B cell (primary cell): ENCODE data around the gene TARBP2. TPM values are rescaled to one million over a fixed set of nuclear protein-coding genes. Genes with fewer than 3 reads are reported as not detected.

Experiments used
- ATAC-seq: fragments of 200-7000 bp; cut with Tn5 transposase; one replicate; pipeline ENCODE4 v1.10.0; 2021; ENCODE audit warnings: low read depth, mild to moderate bottlenecking, moderate number of reproducible peaks, moderate library complexity
- CTCF ChIA-PET: fragments of 350-600 bp; sonication (Branson Sonifier 250); formaldehyde crosslinking; loops from one replicate; lab custom pipeline; 2021; ENCODE audit warnings: antibody characterized with exemption, inconsistent platforms; lab: Charles Lee
- POLR2A ChIA-PET: fragments of 350-600 bp; sonication (Branson Sonifier 250); formaldehyde crosslinking; loops from one replicate; lab custom pipeline; 2021; ENCODE audit warnings: antibody characterized with exemption; lab: Charles Lee
- DNase-seq: peaks from one replicate; pipeline ENCODE4 v3.0.0; 2013
- H2AFZ ChIP-seq: 2 replicates; pipeline ENCODE4 v1.6.1; 2012; ENCODE audit warnings: mild to moderate bottlenecking, low read depth, low read length; ENCODE audit not compliant: insufficient read depth, poor library complexity, severe bottlenecking
- H3K27ac ChIP-seq, 2 donors: 1 replicate in 1 of 2; 2 replicates in 1 of 2; pipeline ENCODE4 v1.5.1; 2012 to 2013; ENCODE audit warnings: low read length in 2 of 2, mild to moderate bottlenecking in 2 of 2, moderate library complexity in 1 of 2
- H3K27me3 ChIP-seq, 4 experiments: fragments of 200-600 bp in 1 of 4; sonication (generic) in 1 of 4; replicated peaks in 1 of 4; 1 replicate in 2 of 4; 2 replicates in 2 of 4; pipeline versions ENCODE4 v1.6.1 to v1.7.0; 2013 to 2016; ENCODE audit warnings: low read length in 3 of 4, mild to moderate bottlenecking in 2 of 4, mixed read lengths in 1 of 4, moderate library complexity in 1 of 4; ENCODE audit not compliant: insufficient read depth in 4 of 4, control insufficient read depth in 3 of 4; ENCODE audit errors: control extremely low read depth in 1 of 4
- H3K36me3 ChIP-seq, 2 experiments: replicated peaks in 1 of 2; 1 replicate in 1 of 2; 2 replicates in 1 of 2; pipeline versions ENCODE4 v1.6.1 to v1.7.1; 2013; ENCODE audit warnings: low read length in 1 of 2; ENCODE audit not compliant: insufficient read depth in 2 of 2, control insufficient read depth in 1 of 2; ENCODE audit errors: control extremely low read depth in 1 of 2, extremely low read depth in 1 of 2
- H3K4me1 ChIP-seq, 2 donors: fragments of 200-600 bp in 1 of 2; sonication (generic) in 1 of 2; 1 replicate in 1 of 2; 2 replicates in 1 of 2; pipeline versions ENCODE4 v1.5.1 to v1.6.1; 2013 to 2017; ENCODE audit warnings: low read length in 2 of 2; ENCODE audit not compliant: control insufficient read depth in 2 of 2, insufficient read depth in 2 of 2
- H3K4me2 ChIP-seq: replicated peaks from 2 replicates; pipeline ENCODE3; 2012; ENCODE audit warnings: mild to moderate bottlenecking, low read depth, low read length; ENCODE audit not compliant: poor library complexity, severe bottlenecking
- H3K4me3 ChIP-seq, 5 experiments: fragments of 200-600 bp in 1 of 5; sonication (generic) in 1 of 5; 1 replicate in 3 of 5; 2 replicates in 2 of 5; pipeline versions ENCODE4 v1.5.1 to v1.7.0; 2011 to 2016; ENCODE audit warnings: low read length in 4 of 5, mild to moderate bottlenecking in 4 of 5, low read depth in 2 of 5, control low read depth in 1 of 5, moderate library complexity in 1 of 5; ENCODE audit not compliant: insufficient read depth in 1 of 5; ENCODE audit errors: control extremely low read depth in 1 of 5, extremely low read depth in 1 of 5
- H3K79me2 ChIP-seq: fragments of 200-600 bp; sonication (generic); one replicate; pipeline ENCODE4 v1.6.0; 2016; ENCODE audit warnings: low read length; ENCODE audit not compliant: control insufficient read depth, insufficient read depth
- H3K9ac ChIP-seq: fragments of 200-600 bp; sonication (generic); 2 replicates; pipeline ENCODE4 v1.6.1; 2017; ENCODE audit warnings: mild to moderate bottlenecking, low read length, moderate library complexity
- H3K9me3 ChIP-seq, 3 donors: one replicate each; pipeline versions ENCODE4 v1.6.1 to v1.7.1; 2013; ENCODE audit warnings: low read length in 2 of 3; ENCODE audit not compliant: control insufficient read depth in 2 of 3, insufficient read depth in 1 of 3; ENCODE audit errors: control extremely low read depth in 1 of 3
- H4K20me1 ChIP-seq: 2 replicates; pipeline ENCODE4 v1.6.0; 2012; ENCODE audit warnings: mild to moderate bottlenecking, low read length; ENCODE audit not compliant: insufficient read depth, control insufficient read depth, poor library complexity, severe bottlenecking
- H3K27ac Mint-ChIP-seq: one replicate; pipeline ENCODE4 v1.8.0; 2021; ENCODE audit warnings: mixed read lengths
- H3K27me3 Mint-ChIP-seq: one replicate; pipeline ENCODE4 v1.8.0; 2021; ENCODE audit warnings: mixed read lengths
- H3K4me1 Mint-ChIP-seq: one replicate; pipeline ENCODE4 v1.8.0; 2021; ENCODE audit warnings: mixed read lengths
- H3K4me3 Mint-ChIP-seq: one replicate; pipeline ENCODE4 v1.8.0; 2021; ENCODE audit warnings: mixed read lengths
- H3K9me3 Mint-ChIP-seq: one replicate; pipeline ENCODE4 v1.8.0; 2022; ENCODE audit warnings: mixed read lengths; ENCODE audit not compliant: insufficient read depth
- EZH2 ChIP-seq: IDR thresholded peaks from 2 replicates; pipeline ENCODE4 v1.6.1; 2012; ENCODE audit warnings: borderline replicate concordance, low read depth, mild to moderate bottlenecking, moderate library complexity, low read length; ENCODE audit not compliant: insufficient read depth, poor library complexity, severe bottlenecking
- WGBS: methylation state at CpG from one replicate; pipeline ENCODE4 v1.1.5; 2013; ENCODE audit warnings: missing lambda C conversion rate; ENCODE audit not compliant: insufficient coverage; 5-methylcytosine and 5-hydroxymethylcytosine counted together
- intact Hi-C: fragments of 100-400 bp; cut with micrococcal nuclease; formaldehyde crosslinking; loops from one replicate; pipeline ENCODE4 v1.10.0; 2022
- polyA plus RNA-seq: library from polyadenylated mRNA; depleted of rRNA; stranded (reverse); fragments of >200 nt; gene quantifications from 2 replicates; pipeline ENCODE4 v1.2.3, GENCODE V29; 2012
- total RNA-seq, 2 donors: library from RNA; stranded (reverse); fragments of 120-200 nt in 1 of 2; gene quantifications; 1 replicate in 1 of 2; 2 replicates in 1 of 2; pipeline versions ENCODE4 v1.2.3 to v1.2.4, GENCODE V29; 2013 to 2022
- TF ChIP-seq, protein P1 (sequence below): fragments of 200-600 bp; IDR thresholded peaks from one replicate; pipeline ENCODE4 v1.8.0; 2022; ENCODE audit warnings: antibody characterized with exemption, mild to moderate bottlenecking

TARBP2 gene
- total and polyA plus RNA-seq, 2 donors (not counting 1 experiment from before 2014, with no cell fraction given): 41.6 to 47.2 TPM

DNA sequence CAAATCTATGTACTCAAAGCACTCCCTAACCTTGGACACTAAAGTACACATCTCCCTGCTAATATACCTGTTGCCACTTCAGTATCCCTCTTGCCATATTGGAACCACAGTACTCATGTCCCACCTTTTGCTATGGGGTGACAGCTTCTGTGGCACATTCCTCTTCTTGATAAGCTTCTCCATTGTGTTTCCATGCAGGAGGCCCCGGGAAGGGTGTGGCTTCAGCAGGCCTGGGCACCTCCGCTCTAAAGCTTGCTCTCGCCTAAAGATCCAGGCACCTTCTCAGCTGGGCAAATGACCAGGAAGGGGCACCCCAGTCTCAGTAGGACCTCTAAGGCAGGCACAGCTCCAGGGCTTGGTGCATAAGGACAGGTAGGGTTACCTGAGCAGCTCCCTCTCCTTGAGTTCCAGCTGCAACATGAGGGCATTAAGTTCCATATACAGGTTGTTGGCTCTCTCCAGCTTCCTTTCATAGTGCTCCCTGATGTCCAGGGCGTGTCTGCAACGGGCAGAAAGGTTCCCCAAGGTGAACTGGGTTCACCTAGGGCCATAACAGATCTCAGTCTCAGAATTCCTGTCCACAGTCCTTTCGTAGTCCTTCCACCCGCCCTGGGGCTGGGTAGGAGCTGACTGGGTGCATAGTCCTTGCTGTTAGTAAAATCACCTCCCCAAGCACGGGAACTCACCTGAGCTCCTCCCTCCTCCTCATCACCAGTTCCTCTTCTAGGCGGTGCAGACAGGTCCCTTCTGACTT lies 17.7 kb upstream of the TARBP2 start:
- no peaks in the 10 kb centered on the region for H3K4me1 ChIP-seq
- intact Hi-C loops: no loop called here
- peaks cover 0 to 64% of the 10 kb centered on the region in 2 experiments for H3K36me3 ChIP-seq
- DNase-seq (peak; percentile 46), ATAC-seq (no peak)
- H3K4me3 ChIP-seq: no peak overlapping the region
- no peak overlapping the region for H3K4me3 Mint-ChIP-seq
- WGBS: 87% methylated on average over 6 of the region's 9 CpGs
- H3K27me3 Mint-ChIP-seq: no peaks in the 10 kb centered on the region
- H3K79me2 ChIP-seq: no peaks in the 10 kb centered on the region
- CTCF ChIA-PET: interaction anchor here (2.6 to 3.6 kb wide), 2 partner anchors 8 to 26 kb away, joined by 12 to 29 read pairs; no protein-coding TSS in a partner anchor
- peaks cover 44% of the 10 kb centered on the region for H4K20me1 ChIP-seq
- H2AFZ ChIP-seq: no peak overlapping the region
- H3K27ac ChIP-seq: peak overlapping the region in 1 of 2 donors; percentile 25
- no peaks in the 10 kb centered on the region for H3K9me3 ChIP-seq
- H3K4me1 Mint-ChIP-seq: peaks cover 4% of the 10 kb centered on the region
- no peak overlapping the region for H3K4me2 ChIP-seq
- H3K27me3 ChIP-seq: no peaks in the 10 kb centered on the region
- H3K27ac Mint-ChIP-seq: peak overlapping the region; percentile 70
- TF ChIP-seq, protein P1, sequence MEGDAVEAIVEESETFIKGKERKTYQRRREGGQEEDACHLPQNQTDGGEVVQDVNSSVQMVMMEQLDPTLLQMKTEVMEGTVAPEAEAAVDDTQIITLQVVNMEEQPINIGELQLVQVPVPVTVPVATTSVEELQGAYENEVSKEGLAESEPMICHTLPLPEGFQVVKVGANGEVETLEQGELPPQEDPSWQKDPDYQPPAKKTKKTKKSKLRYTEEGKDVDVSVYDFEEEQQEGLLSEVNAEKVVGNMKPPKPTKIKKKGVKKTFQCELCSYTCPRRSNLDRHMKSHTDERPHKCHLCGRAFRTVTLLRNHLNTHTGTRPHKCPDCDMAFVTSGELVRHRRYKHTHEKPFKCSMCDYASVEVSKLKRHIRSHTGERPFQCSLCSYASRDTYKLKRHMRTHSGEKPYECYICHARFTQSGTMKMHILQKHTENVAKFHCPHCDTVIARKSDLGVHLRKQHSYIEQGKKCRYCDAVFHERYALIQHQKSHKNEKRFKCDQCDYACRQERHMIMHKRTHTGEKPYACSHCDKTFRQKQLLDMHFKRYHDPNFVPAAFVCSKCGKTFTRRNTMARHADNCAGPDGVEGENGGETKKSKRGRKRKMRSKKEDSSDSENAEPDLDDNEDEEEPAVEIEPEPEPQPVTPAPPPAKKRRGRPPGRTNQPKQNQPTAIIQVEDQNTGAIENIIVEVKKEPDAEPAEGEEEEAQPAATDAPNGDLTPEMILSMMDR: no peak
- TF ChIP-seq EZH2: no peak
- H3K9me3 Mint-ChIP-seq: no peaks in the 10 kb centered on the region
- POLR2A ChIA-PET: interaction anchor here (1.1 kb wide), 1 partner anchor 18 kb away, joined by 3 read pairs; the partner anchor contains the start of gene TARBP2
- no peak overlapping the region for H3K9ac ChIP-seq

DNA sequence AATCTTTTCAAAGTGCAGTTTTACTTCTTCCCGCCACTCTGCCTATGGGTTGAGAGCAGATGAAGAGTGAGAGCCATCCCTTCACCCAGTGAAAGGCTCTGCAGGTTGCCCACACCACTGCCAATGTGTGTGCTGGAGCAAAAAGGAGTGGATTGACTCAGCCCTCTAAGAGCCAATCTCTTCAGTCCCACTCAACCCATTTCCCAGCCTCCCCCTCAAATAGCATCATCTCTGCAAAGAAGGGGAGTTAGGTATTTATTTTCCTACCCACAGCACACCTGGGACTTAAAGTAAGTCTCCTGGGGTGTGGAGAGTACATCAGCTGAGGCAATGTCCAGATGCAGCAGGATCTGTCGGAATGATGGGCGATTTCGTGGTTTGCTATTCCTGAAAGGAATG lies 17.1 kb upstream of the TARBP2 start:
- no peaks in the 10 kb centered on the region for H3K79me2 ChIP-seq
- no peak overlapping the region for H3K9ac ChIP-seq
- no peak for TF ChIP-seq EZH2
- TF ChIP-seq, protein P1: no peak
- no peak overlapping the region for H3K4me2 ChIP-seq
- intact Hi-C loops: no loop called here
- no peak overlapping the region for H3K4me3 ChIP-seq
- no peak overlapping the region for H3K4me3 Mint-ChIP-seq
- ChIA-PET POLR2A (no interaction called here), CTCF (interaction anchor here (3.6 kb wide), 1 partner anchor 25 kb away, joined by 29 read pairs; no protein-coding TSS in a partner anchor)
- peaks cover 38% of the 10 kb centered on the region for H4K20me1 ChIP-seq
- 90% methylated on average over 2 of the region's 4 CpGs for WGBS
- no peaks in the 10 kb centered on the region for H3K27me3 ChIP-seq
- H3K27me3 Mint-ChIP-seq: no peaks in the 10 kb centered on the region
- ATAC-seq: no peak
- peak overlapping the region; percentile 70 for H3K27ac Mint-ChIP-seq
- no peak overlapping the region for H3K27ac ChIP-seq
- no peaks in the 10 kb centered on the region for H3K9me3 Mint-ChIP-seq
- H3K4me1 Mint-ChIP-seq: peaks cover 4% of the 10 kb centered on the region
- no peak overlapping the region for H2AFZ ChIP-seq
- H3K36me3 ChIP-seq: peaks cover 0 to 58% of the 10 kb centered on the region in 2 experiments
- DNase-seq: no peak
- H3K9me3 ChIP-seq: no peaks in the 10 kb centered on the region
- H3K4me1 ChIP-seq: no peaks in the 10 kb centered on the region
